ENCODE results near the gene LAMA2. TPM values are rescaled to one million over a fixed set of nuclear protein-coding genes. Genes with fewer than 3 reads are reported as not detected.

Gene LAMA2
- total RNA-seq, 4 donors from 2014 or later, result 15.4 to 55.3 (median 38.7) TPM

GRCh38 chr6:128930321-128930720 is 47.4 kb downstream of the LAMA2 start:
- DNase-seq, result no peak
- H3K4me3 ChIP-seq, result no peak overlapping the region
- H3K36me3 ChIP-seq, result no peaks in the 10 kb centered on the region
- H3K9me3 ChIP-seq, result no peaks in the 10 kb centered on the region
- no peaks in the 10 kb centered on the region for H3K27me3 ChIP-seq
- TF ChIP-seq CTCF (IDR thresholded peaks at IDR 0.05) (no peak), POLR2A (IDR thresholded peaks at IDR 0.05) (no peak)
- no peaks in the 10 kb centered on the region for H3K4me1 ChIP-seq
- H3K27ac ChIP-seq, result no peak overlapping the region

GRCh38 chr6:128932061-128932460 is 49.1 kb downstream of the LAMA2 start:
- H3K9me3 ChIP-seq, result no peaks in the 10 kb centered on the region
- no peak for TF ChIP-seq POLR2A (IDR thresholded peaks at IDR 0.05)
- TF ChIP-seq CTCF (IDR thresholded peaks at IDR 0.05), result no peak
- DNase-seq, result no peak
- no peak overlapping the region for H3K27ac ChIP-seq
- no peaks in the 10 kb centered on the region for H3K4me1 ChIP-seq
- no peak overlapping the region for H3K4me3 ChIP-seq
- H3K36me3 ChIP-seq, result no peaks in the 10 kb centered on the region
- no peaks in the 10 kb centered on the region for H3K27me3 ChIP-seq

- TF ChIP-seq POLR2A (IDR thresholded peaks at IDR 0.05) (no peak), CTCF (IDR thresholded peaks at IDR 0.05) (no peak)
- no peaks in the 10 kb centered on the region for H3K27me3 ChIP-seq
- no peak overlapping the region for H3K27ac ChIP-seq
- no peaks in the 10 kb centered on the region for H3K36me3 ChIP-seq
- DNase-seq, result no peak
- no peak overlapping the region for H3K4me3 ChIP-seq
- no peaks in the 10 kb centered on the region for H3K4me1 ChIP-seq
- no peaks in the 10 kb centered on the region for H3K9me3 ChIP-seq
Observed at GRCh38 chr6:128950864-128951263, 67.9 kb downstream of the LAMA2 start.

GRCh38 chr6:128952902-128953301 is 70.0 kb downstream of the LAMA2 start:
- H3K4me1 ChIP-seq, result no peaks in the 10 kb centered on the region
- H3K27ac ChIP-seq, result no peak overlapping the region
- no peaks in the 10 kb centered on the region for H3K9me3 ChIP-seq
- no peak for DNase-seq
- no peaks in the 10 kb centered on the region for H3K27me3 ChIP-seq
- H3K4me3 ChIP-seq, result no peak overlapping the region
- no peaks in the 10 kb centered on the region for H3K36me3 ChIP-seq
- TF ChIP-seq CTCF (IDR thresholded peaks at IDR 0.05), result no peak
- no peak for TF ChIP-seq POLR2A (IDR thresholded peaks at IDR 0.05)

GRCh38 chr6:128954308-128955043 is 71.5 kb downstream of the LAMA2 start:
- Histone ChIP-seq H3K4me1 (no peaks in the 10 kb centered on the region), H3K27ac (no peak overlapping the region), H3K4me3 (no peak overlapping the region), H3K36me3 (no peaks in the 10 kb centered on the region), H3K27me3 (no peaks in the 10 kb centered on the region), H3K9me3 (no peaks in the 10 kb centered on the region)
- no peak for DNase-seq
- no peak for TF ChIP-seq POLR2A (IDR thresholded peaks at IDR 0.05)
- no peak for TF ChIP-seq CTCF (IDR thresholded peaks at IDR 0.05)
